Activated CD8-positive, alpha-beta memory T cell treated with anti-CD3 and anti-CD28 coated beads for 1 hour (primary cell): Measurements from ENCODE around the gene MAGI1.

Experiments
- DNase-seq, 2 donors: peaks; one replicate each; pipeline ENCODE4 v3.0.0-alpha.2; 2020; ENCODE audit warnings: low read depth in 1 of 2; ENCODE audit errors: extremely low read depth in 1 of 2

MAGI1 gene

GRCh38 chr3:65772758-65773157 lies 266.0 kb downstream of the MAGI1 start:
- no peak for DNase-seq

DNA sequence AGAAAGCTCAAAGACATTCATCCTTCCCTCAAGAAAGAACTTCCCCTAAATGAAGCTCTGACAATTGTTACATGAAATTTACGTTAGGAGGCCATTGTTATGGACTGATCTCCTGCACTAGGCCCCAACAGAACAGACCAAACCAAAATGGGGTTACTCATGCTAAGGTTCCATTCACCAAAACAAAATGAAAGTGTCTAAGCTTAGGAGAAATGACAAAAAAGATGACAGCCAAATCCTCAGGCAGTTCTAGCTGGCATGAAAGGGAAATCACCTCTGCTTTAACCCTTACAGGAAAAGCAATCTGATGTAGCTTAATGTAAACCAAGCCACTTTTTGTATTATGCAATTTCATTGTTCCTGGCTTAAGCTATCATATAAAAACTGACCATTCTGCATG lies 271.2 kb downstream of the MAGI1 start:
- DNase-seq: no peak

DNA sequence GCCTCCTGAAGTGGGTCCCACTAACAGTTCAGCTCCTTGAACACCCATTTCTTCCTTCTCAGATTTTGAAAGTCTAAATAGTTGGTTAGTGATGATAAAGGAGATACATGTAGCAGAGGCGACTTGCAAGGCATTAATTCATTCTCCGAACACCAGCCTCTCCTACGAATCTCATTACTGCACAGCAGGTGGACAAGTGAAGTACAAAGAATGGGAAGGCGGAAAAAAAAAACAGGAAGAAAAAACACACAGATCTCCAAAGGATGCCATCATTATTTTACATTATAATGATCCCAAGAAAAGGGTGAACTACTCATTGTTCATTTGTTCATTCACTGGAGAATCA lies 276.5 kb downstream of the MAGI1 start:
- DNase-seq: no peak

DNA sequence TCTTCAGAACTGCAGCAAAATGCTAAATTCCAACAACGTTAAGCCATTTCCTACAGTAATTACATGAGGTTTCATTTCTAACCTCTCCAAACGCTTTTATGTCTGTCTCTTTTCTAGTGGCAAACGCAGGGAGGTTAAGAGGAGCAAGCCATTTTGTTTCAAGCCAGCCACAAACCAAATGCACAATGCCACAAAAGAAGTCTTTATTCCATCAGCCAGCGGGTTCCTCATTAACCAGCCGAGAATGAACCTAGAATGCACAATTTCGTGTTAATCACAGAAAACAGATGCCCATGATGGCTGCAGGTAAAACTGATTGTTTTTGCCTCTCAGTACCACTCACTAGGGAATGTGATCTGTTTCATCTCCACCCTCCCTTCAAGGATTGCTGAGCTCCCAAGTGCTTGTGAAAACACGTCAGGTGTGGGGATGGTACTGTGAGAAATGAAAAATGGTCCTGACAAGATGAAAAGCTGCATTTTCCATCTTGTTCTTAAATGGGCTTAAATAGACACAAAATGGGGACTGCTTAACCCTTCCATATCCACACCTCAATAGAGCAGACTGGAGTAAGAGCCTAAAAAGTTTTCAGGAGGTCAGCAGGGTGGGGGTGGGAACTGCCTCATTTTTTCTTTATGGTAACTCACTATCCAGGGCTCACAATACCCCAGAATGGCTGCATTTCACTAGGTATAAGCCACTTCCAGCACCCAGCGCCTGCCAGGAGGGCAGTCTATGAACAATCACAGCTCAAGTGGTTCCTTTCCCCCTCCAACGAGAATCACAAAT lies 277.1 kb downstream of the MAGI1 start:
- no peak for DNase-seq

GRCh38 chr3:65758876-65759598 lies 279.7 kb downstream of the MAGI1 start:
- no peak for DNase-seq

- DNase-seq: no peak
Observed at GRCh38 chr3:65758438-65758837, 280.3 kb downstream of the MAGI1 start.

DNA sequence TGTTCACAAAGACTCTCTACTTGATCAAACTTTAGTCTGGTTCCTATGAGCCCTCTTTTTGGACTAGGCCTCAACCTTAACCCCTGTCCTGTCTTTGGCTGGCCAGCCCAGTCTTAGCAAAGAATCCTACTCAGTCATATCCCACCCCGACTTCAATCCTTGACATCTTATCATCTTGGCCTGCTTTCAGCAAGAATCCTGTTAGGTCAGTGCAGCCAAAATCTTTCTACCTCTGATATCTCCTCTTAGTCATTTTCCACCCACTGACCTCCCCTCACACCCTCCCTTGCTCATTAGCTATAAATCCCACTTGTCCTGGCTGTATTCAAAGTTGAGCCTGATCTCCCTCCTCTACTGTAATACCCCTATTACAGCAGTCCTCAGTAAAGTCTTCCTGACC lies 286.1 kb downstream of the MAGI1 start:
- no peak for DNase-seq

GRCh38 chr3:65751123-65751700 lies 287.5 kb downstream of the MAGI1 start:
- no peak for DNase-seq

GRCh38 chr3:65749066-65749465 lies 289.7 kb downstream of the MAGI1 start:
- no peak for DNase-seq

- no peak for DNase-seq
Observed at GRCh38 chr3:65748326-65748725, 290.4 kb downstream of the MAGI1 start.

DNA sequence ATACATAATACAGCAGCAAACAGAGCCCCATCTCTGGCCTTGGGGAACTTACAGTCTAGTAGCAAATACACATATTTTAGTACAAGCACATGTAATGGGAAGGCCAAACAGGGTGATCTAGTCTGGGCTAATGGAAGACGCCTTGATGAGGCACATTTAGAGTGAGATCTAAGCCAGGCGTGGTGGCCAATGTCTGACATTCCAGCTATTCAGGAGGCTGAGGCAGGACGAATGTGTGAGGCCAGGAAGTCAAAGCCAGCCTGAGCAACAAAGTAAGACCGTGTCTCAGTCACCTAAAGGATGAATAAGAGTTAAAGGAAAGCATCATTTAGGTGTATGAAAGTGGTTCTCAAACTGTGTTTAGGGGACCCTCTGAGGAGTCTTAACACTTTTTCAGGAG lies 291.9 kb downstream of the MAGI1 start:
- DNase-seq: no peak

GRCh38 chr3:65745306-65745705 lies 293.4 kb downstream of the MAGI1 start:
- no peak for DNase-seq

DNA sequence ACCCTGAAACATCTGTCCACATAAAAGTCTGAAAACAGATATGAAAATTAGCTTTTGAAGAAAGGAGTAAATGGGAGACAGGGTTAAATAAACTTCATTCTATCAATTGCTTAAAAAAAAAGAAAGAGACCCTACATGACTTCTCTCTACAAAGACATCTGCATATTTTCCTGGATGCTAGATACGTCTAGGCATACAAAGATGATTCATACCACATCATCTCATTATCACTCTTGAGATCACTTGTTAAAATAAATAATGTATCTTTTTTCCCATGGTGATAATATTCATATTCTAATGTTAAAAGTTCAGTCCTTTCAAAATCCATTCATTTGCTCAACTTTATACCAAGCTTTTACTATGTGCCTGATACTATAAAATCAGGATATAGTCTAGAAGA lies 295.8 kb downstream of the MAGI1 start:
- no peak for DNase-seq

- DNase-seq: no peak
Observed at GRCh38 chr3:65741540-65741939, 297.2 kb downstream of the MAGI1 start.

DNA sequence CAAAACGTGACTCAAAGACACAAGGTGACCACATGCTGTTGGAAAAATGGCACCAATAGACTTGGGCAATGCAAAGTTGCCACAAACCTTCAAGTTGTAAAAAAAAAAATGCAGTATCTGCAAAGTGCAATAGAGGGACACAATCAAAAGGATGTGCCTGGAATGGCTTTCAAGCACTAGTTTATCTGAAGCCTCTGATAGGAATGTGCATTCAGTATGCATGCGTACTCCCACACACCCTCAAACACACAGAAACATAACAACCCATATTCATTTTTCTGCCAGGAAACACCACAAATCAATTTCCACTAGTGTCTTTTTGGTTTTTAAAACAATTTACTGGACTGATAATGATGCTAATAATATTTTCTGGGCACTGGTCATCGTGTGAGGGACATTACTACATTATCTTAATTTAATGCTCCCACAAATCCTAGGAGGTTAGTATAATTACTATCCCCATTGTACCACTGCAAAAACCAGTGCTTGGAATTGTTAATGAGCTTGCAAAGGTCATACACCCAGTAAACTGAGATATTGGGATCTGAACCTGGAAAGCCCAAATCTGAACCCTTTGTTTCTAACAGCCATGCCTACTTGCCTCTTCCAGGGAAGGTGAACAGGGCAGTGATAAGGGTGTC lies 298.7 kb downstream of the MAGI1 start:
- DNase-seq: no peak

DNA sequence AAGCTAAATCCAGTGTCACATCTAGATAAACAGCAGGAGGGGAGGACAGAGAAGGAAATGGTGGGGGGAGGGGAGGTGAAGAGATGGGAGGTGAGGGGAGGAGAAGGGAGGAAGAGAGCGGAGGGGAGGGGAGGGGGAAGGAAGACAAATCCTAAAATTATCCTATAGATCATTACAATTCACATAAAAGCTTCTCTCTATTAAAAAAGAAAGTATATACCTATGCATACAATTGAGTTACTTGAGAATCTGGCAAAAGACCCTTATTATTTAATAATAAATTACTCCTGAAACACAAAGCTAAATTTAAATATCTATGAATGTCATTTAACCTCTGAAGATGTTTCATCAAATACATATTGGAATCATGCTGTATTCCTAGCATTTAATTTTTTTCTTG lies 303.9 kb downstream of the MAGI1 start:
- DNase-seq: no peak

DNA sequence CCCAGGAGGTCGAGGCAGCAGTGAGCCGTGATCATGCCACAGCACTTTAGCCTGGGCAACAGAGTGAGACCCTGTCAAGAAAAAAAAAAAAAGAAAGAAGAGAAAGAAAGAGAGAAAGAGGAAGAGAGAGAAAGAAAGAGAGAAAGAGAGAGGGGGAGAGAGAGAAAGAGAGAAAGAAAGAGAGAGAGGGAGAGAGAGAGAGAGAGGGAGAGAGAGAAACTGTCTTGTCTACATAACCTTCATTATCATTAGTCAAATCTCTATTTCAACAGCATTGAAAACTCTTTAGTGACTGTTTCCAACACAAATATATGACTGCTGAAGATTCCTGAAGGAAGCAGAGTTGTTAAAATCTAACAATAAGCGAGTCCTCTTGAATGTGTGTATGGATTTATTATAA lies 304.3 kb downstream of the MAGI1 start:
- DNase-seq: no peak

GRCh38 chr3:65733459-65733858 lies 305.3 kb downstream of the MAGI1 start:
- no peak for DNase-seq

GRCh38 chr3:65732051-65732935 lies 306.4 kb downstream of the MAGI1 start:
- no peak for DNase-seq

DNA sequence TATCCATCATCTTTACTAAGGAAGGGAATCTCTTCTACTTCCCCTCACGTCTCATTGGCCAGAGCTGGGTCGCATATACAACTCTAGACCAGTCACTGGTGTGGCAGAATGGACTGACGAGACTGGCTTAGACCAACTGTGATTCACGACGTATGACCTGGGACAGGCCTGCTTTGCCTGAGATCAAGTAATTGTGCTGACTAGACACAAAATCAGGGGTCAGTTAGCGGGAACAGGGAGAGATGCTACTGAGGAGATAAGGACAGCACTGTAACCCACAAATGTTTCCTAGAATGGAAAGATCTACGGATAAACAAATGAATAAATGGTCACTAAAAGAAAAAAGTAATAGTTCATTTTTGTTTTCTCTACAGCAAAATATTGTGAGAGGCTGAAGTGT lies 308.3 kb downstream of the MAGI1 start:
- no peak for DNase-seq

- no peak for DNase-seq
Observed at GRCh38 chr3:65729973-65730372, 308.7 kb downstream of the MAGI1 start.
